ENCODE results near the gene NEGR1.

The NEGR1 gene

DNA sequence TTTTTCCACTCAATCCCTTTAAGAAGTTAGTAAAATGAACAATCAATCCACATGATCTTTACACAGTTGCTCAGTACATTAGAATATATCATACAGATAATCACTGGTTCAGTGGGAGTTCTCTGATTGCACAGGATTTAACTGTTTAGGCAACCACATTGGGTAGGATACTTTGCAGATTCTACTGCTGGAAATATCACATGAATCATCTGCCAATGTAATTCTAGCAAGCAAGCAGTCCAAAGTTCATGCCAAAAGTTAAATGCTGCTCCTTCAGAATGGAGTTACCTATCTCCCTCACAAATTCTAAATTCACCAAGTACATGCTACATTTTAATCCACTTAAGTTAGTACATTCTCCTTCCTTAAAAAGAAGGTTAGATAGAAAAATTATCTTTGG, 52.4 kb downstream of the NEGR1 start:
- no peak for DNase-seq

DNA sequence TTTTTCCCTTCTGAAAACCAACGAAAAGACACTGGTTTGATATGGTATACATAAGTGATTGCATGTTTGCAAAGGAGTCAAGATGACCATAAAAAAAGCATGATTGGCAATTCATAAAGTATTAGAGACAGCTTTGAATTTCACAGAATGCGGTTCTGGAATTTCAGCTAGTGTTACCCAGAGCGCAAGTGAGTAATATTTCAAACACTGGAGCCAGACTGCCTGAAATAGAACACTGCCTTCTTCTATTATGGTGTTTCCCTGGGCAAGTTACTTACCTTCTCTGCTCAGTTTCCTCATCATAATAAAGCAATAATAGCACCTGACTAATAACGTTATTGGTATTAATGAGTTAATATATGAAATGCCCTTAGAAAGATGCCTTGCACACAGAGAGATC, 54.7 kb downstream of the NEGR1 start:
- no peak for DNase-seq

DNA sequence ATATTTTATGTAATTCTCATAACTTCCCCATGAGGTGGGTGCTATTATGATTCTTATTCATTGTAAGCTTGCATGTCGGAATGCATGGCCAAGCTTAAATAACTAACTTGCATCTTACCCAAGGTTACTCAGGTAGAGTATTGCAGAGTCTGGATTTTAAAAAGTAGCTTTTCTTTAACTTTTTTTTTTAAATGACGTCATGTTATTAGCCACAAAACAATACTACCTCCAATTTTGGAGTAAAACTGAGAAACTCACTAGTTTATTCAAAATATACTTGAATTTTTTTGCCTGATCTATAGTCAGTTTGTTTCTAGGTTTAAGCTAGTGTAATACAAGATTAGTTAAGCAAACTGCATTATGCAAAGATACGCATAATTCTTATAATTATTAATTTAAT, 57.8 kb downstream of the NEGR1 start:
- DNase-seq: no peak

DNA sequence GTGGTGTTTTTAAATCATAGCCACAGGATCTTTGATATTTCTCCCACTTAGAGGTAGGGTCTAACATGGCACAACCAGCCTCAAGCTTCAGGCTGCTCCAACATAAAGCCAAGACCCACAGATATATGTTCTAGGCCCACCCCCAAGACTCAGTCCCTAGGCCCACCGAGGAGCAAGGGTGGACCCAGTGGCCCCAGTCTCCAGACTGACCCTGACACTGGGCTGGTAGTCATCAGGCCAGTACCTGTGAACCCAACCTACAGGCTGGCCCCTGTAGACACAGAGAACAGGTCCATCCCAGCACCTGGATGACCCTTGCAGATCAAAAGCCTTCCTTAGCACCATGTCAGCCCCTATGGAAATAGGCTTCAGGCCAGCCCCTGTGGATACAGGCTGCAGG, 60.5 kb downstream of the NEGR1 start:
- no peak for DNase-seq

DNA sequence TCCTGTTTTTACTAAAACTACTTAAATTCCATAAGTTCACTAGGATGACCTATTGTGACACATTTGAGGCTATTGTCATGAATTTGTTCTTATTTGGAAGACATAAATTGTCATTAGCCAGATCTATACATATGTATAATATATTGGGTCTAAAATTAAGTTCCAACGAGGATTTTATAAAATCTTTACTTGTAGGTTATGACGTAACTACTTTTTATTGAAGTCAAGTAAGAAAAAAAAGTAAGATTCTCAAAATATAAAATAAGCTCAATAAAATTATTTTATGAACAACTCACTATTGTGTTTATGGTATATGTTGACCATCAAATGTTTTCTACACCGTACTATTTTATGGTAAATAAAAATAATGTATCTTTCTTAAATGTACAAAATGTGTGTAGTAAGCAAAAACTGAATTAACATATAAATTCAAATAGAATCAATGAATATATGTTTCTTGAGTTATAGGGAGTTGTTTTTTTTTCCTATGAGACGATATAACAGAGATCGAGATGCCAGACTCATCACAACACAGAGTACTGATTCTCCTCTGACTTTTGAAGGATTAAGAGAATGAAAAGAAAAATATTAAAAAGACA, 64.1 kb downstream of the NEGR1 start:
- DNase-seq: no peak

DNA sequence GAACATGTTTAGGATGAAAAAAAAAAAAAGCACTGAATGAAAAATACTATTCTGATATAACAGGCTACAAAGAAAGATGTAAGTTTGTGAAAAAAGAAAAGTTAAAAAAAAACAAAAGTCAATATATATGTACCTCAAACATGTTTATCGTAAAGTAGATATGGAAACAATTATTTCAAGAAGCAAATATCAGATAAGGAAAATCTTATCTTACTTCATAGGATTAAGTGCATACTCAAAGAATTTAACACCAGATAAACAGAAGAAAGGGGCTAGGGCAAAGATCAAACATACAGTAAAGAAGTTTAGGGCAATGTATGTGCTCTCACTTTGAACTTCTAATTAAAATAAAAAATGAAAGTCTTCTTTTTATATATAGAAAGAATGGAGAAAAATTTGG, 75.3 kb downstream of the NEGR1 start:
- DNase-seq: no peak

DNA sequence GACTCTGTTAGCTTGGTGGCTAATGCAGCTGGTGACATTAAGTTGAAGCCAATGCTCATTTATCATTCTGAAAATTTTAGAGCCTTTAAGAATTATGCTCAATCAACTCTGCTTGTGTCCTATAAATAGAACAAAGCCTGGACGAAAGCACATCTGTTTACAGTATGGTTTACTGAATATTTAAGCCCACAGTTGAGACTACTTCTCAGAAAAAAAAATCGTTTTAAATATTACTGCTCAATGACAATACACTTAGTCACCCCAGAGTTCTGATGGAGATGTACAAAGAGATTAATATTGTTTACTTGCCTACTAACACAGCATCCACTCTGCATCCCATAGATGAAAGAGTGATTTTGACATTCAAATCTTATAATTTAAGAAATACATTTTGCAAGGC, 79.6 kb downstream of the NEGR1 start:
- DNase-seq: no peak

DNA sequence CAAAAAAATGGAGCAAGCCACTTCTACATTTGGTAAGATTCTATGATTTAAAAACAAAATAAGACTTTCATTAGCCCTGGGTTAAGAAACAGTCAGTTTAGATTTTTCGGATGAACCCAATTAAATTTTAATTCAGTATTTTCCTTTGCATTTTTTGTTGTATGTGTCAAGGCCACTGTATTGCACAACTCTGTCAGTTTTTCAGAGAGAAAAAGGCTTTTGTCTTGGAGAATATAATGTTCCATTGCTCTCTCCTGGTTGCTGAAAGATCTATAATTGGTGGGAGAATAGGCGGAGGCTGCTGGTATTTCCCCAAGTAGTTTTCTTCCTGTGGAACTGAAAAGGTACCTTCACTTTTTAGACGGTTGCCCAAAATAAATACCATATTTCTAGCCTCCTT, 84.6 kb downstream of the NEGR1 start:
- DNase-seq: no peak

DNA sequence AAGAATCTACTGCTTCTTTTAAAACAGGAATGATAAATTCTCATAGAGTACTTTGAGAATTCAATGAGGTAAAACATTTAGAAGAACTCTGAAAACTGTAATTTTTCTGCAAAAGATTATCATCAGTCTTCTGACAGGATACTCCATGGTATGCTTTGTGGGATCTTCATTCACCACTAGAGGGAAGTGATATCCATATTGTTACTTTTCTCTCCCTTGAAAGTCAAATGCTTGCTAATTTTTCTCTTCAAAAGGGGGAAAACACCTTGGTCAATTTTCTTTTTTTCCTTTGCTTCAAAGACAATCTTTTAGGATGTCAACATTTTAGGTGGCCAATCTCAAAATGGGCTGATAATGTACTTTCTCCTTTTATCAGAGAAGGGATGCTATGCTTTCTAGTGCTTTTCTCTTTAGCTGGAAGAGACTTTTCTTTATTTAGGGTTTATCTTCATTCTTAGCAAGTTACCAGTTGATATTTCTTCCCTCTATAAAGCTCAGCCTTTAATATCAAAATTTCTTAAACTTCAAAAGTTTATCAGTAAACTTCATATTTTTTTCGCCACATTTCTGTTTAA, 95.5 kb downstream of the NEGR1 start:
- DNase-seq: no peak

DNA sequence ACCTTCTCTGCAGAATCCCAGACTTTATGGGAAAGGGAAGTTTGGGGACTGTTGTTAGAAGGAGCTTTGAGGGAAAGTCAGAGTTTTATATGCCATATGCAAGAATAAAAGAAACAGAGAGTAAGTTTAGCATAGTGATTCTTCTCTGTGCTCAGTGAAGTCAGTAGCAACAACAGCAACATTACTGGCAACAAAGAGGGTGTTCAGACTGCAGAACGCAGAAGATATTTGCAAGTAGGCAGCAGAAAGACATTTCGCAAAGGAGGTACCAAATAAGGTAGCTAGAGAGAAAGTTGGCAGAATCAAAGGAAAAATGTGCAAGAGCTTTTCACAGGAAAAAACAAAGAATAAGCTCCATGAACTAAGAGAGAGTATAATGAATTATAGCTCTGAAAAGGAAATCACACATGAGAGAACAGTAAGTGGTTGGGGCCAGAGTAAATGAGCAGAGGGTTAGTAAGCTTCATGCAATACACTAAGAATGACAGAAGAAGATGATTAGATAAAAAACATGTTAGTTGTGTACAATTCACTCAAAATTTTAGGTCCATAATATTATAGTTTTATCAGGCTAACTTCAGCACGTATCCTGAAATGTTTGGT, 98.1 kb downstream of the NEGR1 start:
- DNase-seq: no peak

DNA sequence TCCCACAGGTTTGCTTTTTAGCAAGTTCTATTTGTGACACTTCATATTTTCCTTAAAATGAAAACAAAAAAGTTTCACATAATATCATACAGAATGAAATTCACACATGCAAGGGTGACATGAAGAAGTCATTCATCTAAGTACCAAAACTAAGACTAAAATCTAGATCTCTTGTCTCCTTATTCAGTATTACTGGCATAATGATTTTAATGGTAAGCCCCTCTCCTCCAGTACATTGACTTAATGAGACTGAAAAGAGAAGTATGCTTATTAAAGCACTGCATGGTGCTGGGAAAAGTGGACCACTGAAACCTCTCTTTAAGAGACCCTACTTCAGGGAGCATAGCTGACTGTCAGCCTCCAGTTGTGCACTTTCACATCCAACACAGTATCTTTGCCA, 99.5 kb downstream of the NEGR1 start:
- no peak for DNase-seq

DNA sequence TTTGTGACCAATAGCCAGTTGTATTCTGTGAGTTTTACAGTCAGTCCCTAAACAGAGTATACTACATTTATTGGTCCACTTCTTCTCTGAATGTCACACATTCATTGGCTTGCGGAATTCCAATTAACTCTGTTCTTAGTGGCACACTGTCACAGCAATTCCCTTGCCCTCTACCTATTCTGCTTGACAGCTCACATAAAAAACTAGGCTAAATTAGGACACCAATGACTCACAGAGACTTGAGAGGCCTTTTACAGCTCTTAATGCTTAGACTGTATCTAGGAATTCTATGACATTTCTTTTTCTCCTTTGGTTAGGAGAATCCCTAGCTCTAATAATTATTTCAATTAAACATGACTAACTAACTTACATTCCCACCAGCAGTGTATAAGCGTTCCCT, 104.1 kb downstream of the NEGR1 start:
- DNase-seq: no peak

DNA sequence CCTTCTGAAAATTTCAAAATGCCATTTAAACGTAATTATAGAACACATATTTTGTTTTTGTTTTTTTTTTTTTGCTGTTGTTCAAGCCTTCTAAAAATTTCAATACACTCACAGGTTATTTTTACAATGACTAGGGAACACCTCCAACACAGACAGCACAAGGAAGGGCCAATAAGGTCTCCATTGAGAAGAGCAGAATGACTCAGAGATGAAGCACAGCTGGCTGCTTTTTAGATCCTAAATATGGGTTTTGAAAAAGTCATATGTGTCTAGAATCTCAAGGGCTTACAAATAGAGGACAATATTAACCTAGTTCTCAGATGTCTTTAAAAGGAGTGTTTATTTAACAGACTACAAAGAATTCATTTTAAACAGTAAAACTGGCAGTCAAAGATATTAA, 104.6 kb downstream of the NEGR1 start:
- no peak for DNase-seq

DNA sequence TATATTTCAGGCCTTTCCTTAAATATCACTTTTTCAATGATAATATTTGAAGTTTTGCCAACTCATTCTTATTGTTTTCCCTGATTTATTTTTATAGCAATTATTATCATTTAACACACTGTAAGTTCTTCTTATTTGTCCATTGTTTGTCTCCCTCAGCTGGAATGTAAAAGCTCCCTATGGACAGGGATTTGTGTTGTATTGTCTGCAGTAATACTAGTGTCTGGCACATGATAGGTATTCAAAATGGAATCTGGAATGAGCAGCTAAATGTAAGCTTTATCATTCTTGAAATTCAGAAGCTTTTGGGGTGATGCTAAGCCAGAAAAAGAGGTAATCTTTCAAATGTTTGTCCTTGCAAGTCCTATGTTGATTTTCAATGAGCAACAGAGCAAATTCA, 112.1 kb downstream of the NEGR1 start:
- DNase-seq: no peak

DNA sequence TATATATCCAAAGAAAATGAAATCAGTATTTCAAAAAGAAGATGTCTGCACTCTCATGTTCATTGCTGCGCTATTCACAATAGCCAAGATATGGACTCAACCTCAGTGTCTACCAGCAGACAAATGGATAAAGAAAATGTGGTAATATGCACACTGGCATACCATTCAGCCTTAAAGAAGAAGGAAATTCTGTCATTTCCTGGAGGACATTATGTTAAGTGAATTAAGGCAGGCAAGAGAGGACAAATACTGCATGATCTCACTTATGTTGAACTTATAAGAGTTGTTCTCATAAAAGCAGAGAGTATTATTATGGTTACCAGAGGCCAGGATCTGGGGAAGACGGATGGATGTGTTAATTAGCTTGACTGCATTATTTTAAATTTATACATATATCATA, 115.9 kb downstream of the NEGR1 start:
- no peak for DNase-seq

DNA sequence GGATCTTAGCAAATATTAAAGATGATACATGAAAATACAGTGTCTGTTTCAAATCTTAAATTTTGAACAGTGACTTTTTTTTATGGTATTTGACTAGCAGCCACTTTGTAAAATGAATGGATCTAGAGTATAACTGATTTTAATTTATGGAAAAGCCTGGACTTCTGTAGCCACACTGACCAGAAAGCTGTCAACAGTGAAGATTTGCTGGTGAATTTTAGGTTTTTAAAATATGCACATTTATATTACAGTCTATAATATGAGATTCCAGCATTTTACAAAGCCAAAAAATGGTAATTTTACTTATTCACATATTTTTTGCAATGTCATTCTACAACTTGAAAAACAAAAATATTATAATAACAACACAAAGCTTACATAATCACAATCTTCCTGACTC, 131.8 kb downstream of the NEGR1 start:
- no peak for DNase-seq

DNA sequence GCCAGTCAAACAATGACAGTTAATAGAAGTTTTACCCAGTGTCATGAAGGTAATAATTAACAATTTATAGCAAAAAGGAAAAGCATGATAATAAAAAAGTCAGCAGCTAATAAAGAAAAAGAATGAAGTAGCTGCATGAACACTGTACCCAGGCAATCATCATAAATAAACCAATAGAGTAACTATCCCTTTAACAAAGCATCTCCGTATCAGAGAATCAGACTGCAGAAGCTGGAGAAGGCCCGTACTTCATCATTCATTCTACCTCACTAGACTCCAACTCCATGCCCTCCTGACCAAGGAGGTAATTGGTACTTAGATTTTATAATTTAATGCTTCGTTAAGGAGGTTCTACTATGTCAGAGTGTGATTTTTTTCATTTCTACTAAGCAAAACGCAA, 140.5 kb downstream of the NEGR1 start:
- no peak for DNase-seq

DNA sequence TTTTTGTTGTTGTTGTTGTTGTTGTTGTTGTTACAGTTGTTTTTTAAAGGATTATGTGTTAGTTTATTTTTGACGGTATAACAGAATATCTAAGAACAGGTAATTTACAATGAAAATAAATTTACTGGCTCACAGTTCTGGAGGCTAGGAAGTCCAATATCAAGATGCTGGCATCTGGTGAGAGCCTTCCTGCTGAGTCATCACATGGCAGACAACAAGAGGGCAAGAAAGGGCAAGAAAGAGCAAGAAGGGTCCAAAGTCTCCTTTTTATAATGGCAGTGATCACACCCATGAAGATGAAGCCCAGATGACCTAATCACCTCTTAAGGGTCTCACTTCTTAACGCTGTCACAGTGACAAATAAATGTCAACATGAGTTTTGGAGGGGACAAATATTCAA, 142.1 kb downstream of the NEGR1 start:
- no peak for DNase-seq

DNA sequence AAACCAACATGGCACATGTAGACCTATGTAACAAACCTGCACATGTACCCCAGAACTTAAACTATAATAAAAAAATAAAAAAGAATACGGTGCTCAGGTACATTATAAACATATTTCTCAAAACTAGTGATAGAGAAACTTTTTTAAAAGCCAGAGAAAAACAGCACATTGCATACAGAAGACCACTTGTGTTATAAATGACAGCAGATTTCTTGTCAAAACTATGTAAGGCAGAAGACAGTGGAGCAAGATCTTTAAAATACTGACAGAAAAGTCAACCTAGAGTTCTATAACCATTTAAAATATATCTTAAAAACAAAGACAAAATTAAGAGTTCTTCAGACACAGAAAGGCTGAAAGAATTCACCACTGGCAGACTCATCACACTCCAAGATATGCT, 144.7 kb downstream of the NEGR1 start:
- no peak for DNase-seq

DNA sequence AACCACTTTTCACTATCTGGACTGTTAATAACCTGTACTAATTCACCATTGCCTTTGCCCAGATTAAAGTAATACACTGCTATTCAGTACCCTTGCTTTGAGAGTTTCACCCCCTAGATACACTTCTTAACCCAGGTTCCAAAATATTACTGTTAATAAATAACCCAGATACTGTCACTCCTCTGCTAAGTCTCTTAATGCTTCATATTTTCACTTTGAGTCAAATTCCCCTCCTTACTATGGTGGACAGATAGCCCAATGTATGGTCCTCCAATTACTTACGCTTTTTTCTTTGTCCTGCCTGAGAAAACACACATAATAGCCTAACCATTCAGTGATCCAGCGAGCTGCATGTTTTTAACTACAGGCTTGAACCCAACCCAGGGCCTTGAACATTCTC, 152.5 kb downstream of the NEGR1 start:
- DNase-seq: no peak

DNA sequence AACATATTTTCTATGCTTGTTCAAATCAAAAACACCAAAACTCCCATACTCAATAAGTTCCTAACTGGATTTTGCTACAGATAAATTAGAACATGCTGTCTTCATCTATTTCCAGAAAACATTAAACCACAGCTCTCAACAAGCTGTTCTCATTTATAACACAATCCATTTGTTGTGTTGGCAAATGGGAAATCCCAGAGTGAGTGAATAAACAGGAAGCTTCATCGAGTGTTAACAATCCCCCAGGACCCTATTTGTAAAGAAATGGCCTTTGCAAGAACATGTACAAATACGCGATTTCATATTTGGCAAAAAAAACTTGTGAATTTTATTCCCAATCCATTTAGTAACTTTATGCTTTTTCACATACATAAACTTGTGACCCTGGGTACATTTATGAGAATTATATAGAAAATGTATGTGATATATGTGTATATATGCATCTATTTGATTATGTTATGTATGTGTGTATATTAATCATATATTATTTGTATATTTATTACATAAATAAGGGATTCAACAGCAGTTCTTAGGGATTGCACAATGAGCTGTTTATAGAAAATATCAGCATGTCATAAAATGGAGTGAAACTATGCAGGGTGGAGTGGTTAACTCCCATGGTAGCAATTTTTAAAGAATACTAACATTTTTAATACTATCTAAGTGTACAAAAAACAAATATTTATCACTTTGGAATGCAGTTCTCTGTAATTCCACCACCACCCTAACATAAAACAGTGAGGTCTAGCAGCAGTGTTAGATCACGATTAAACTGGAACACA, 160.0 kb downstream of the NEGR1 start:
- no peak for DNase-seq

DNA sequence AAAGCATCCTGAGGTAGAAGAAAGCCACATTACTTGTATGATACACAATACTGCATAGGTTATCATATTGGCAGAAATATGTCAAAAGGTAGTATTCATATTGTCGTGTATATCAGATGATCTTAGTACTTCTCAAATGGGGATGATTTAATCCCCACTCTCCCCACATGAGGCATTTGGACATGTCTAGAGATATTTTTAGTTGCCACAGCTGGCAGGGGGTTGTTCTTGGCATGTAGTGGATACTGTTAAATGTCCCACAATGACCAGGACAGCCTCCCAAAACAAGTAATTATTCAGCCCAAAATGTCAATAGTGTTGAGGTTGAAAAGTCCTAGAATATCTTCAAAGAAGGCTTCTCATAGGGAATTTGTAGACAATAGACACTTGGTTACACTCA, 162.8 kb downstream of the NEGR1 start:
- no peak for DNase-seq

DNA sequence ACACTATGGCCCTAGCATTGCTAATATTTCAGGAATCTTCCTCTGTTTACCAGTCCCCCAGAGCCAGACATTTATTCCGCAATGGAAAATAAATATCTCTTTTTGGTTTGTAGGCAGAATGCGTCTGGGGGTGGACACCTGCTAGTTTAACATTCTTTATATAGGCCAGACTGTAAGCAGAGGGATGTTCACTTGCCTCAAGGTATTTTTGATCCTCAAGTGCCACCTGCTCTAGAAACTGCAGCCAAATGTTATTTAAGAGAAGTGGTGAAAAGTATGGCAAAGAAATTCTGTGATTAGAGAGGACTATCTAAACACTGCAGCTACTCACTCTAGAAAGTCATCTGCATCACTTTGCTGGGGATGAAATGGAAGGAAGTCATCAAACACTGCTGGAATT, 164.7 kb downstream of the NEGR1 start:
- DNase-seq: no peak

DNA sequence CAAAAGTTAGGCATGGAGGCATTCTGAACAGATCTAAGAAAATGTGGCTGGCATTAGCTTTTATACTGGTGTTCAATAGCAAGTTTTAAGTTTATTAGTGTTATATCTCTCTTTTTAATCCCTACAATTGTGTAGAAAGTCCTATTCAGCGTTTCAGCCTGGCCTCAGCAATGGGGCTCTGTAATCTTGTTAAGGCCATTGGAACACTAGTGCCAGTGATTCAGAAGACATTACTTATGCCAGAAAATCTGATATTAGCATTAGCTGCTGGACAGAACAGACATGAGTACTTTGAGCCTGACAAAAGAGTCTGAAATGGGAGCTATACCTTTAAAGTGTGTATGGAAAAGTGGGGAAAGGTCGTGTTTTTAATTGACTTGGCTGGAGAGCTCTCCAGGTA, 167.0 kb downstream of the NEGR1 start:
- no peak for DNase-seq
